GM23338 (cell line): ENCODE measurements around the gene HSBP1. TPM values are rescaled to one million over a fixed set of nuclear protein-coding genes. Genes with fewer than 3 reads are reported as not detected.

Experiments
- ATAC-seq: fragments of 200-7000 bp; cut with Tn5 transposase; 3 replicates; pipeline ENCODE4 v1.9.1; 2020
- DNase-seq: peaks from one replicate; pipeline ENCODE4 v3.0.0-alpha.2; 2015; ENCODE audit warnings: low spot score
- H2AFZ ChIP-seq: fragments of 200-600 bp; sonication (generic); 2 replicates; pipeline ENCODE4 v1.8.0; 2016; ENCODE audit warnings: antibody characterized with exemption, mild to moderate bottlenecking, moderate library complexity
- H3F3A ChIP-seq: fragments of 200-600 bp; sonication (generic); replicated peaks from 2 replicates; pipeline ENCODE4 v1.8.0; 2017; ENCODE audit warnings: antibody characterized with exemption, mixed run types, low read depth
- H3K27ac ChIP-seq: fragments of 200-600 bp; sonication (generic); 2 replicates; pipeline ENCODE4 v1.6.1; 2016; ENCODE audit warnings: low read depth
- H3K27me3 ChIP-seq: fragments of 200-600 bp; sonication (generic); 2 replicates; pipeline ENCODE4 v1.8.0; 2016; ENCODE audit warnings: mild to moderate bottlenecking, mixed run types, moderate library complexity; ENCODE audit not compliant: insufficient read depth
- H3K36me3 ChIP-seq: fragments of 200-600 bp; sonication (generic); 2 replicates; pipeline ENCODE4 v1.8.0; 2016; ENCODE audit warnings: mild to moderate bottlenecking; ENCODE audit not compliant: insufficient read depth
- H3K4me1 ChIP-seq: fragments of 200-600 bp; sonication (generic); 2 replicates; pipeline ENCODE4 v1.8.0; 2016; ENCODE audit warnings: mild to moderate bottlenecking, moderate library complexity; ENCODE audit not compliant: insufficient read depth
- H3K4me2 ChIP-seq: fragments of 200-600 bp; sonication (generic); 2 replicates; pipeline ENCODE4 v1.7.1; 2017; ENCODE audit warnings: mixed run types
- H3K4me3 ChIP-seq: fragments of 200-600 bp; sonication (generic); 2 replicates; pipeline ENCODE4 v1.6.1; 2016; ENCODE audit warnings: mixed run types
- H3K79me2 ChIP-seq: fragments of 200-600 bp; sonication (generic); replicated peaks from 2 replicates; pipeline ENCODE4 v1.8.0; 2017; ENCODE audit warnings: mild to moderate bottlenecking; ENCODE audit not compliant: insufficient read depth
- H3K9me2 ChIP-seq: fragments of 200-600 bp; sonication (generic); 2 replicates; pipeline ENCODE4 v1.8.0; 2017; ENCODE audit not compliant: insufficient read depth
- H4K20me1 ChIP-seq: fragments of 200-600 bp; sonication (generic); replicated peaks from 2 replicates; pipeline ENCODE4 v1.8.0; 2017; ENCODE audit warnings: mild to moderate bottlenecking; ENCODE audit not compliant: insufficient read depth
- H3K27ac Mint-ChIP-seq: 2 replicates; pipeline ENCODE4 v1.8.0; 2020; ENCODE audit warnings: inconsistent platforms, mild to moderate bottlenecking, moderate library complexity, mixed read lengths
- H3K27me3 Mint-ChIP-seq: 3 replicates; pipeline ENCODE4 v1.8.0; 2022; ENCODE audit warnings: low read depth, mild to moderate bottlenecking, moderate library complexity, mixed read lengths, inconsistent platforms; ENCODE audit not compliant: insufficient read depth, poor library complexity
- H3K36me3 Mint-ChIP-seq: 3 replicates; pipeline ENCODE4 v1.8.0; 2021; ENCODE audit warnings: low read depth, mild to moderate bottlenecking, inconsistent platforms, moderate library complexity, mixed read lengths
- H3K4me1 Mint-ChIP-seq: 3 replicates; pipeline ENCODE4 v1.8.0; 2020; ENCODE audit warnings: mild to moderate bottlenecking, inconsistent platforms, mixed read lengths
- H3K4me3 Mint-ChIP-seq: 3 replicates; pipeline ENCODE4 v1.8.0; 2021; ENCODE audit warnings: moderate library complexity, mild to moderate bottlenecking, inconsistent platforms, mixed read lengths
- H3K9me3 Mint-ChIP-seq: 3 replicates; pipeline ENCODE4 v1.8.0; 2020; ENCODE audit warnings: moderate library complexity, mild to moderate bottlenecking, inconsistent platforms, mixed read lengths
- CREB1 ChIP-seq: fragments of 250-450 bp; sonication (Bioruptor Pico); IDR thresholded peaks from 2 replicates; pipeline ENCODE4 v1.5.0; 2020; ENCODE audit warnings: low read depth, mild to moderate bottlenecking, moderate library complexity
- EZH2 ChIP-seq: fragments of 200-600 bp; sonication (generic); IDR thresholded peaks from one replicate; pipeline ENCODE4 v1.8.0; 2017; ENCODE audit warnings: antibody characterized with exemption, mild to moderate bottlenecking, low read depth; ENCODE audit not compliant: unreplicated experiment
- EZH2phosphoT487 ChIP-seq: fragments of 200-600 bp; sonication (generic); IDR thresholded peaks from one replicate; pipeline ENCODE4 v1.8.1; 2018; ENCODE audit warnings: antibody characterized with exemption; ENCODE audit not compliant: unreplicated experiment
- JUNB ChIP-seq: IDR thresholded peaks from one replicate; pipeline ENCODE4 v1.6.1; 2016; ENCODE audit warnings: antibody characterized with exemption; ENCODE audit not compliant: unreplicated experiment
- NANOG ChIP-seq: IDR thresholded peaks from 2 replicates; pipeline ENCODE4 v1.6.1; 2016; ENCODE audit warnings: antibody characterized with exemption, borderline replicate concordance
- POLR2AphosphoS5 ChIP-seq: IDR thresholded peaks from 2 replicates; pipeline ENCODE4 v1.6.1; 2016; ENCODE audit warnings: antibody characterized with exemption, low read depth
- ZNF114 ChIP-seq: fragments of 250-450 bp; sonication (Bioruptor Pico); IDR thresholded peaks from 2 replicates; pipeline ENCODE4 v1.5.0; 2020; ENCODE audit warnings: mild to moderate bottlenecking, moderate library complexity
- ZNF331 ChIP-seq: fragments of 250-450 bp; sonication (Bioruptor Pico); IDR thresholded peaks from 2 replicates; pipeline ENCODE4 v1.5.0; 2020; ENCODE audit warnings: low read depth, mild to moderate bottlenecking, moderate library complexity
- polyA plus RNA-seq: library from polyadenylated mRNA; unstranded; fragments of >200 nt; fragmentation: Nextera tagmentation; extraction: Ambion mirVana; gene quantifications from 2 replicates; pipeline ENCODE4 v1.2.1, GENCODE V29; 2016
- total RNA-seq: library from RNA; depleted of rRNA; stranded (reverse); fragments of >200 nt; shearing (Covaris generic); gene quantifications from 2 replicates; pipeline ENCODE4 v1.2.3, GENCODE V29; 2014
- TF ChIP-seq, protein P1 (sequence below), 2 experiments: fragments of 200-600 bp in 1 of 2; sonication (generic) in 1 of 2; conservative IDR thresholded peaks; 2 replicates each; pipeline versions ENCODE4 v1.5.1 to v1.6.1; 2016 to 2017; ENCODE audit warnings: antibody characterized with exemption in 2 of 2, low read depth in 2 of 2, mild to moderate bottlenecking in 2 of 2, moderate library complexity in 1 of 2
- TF ChIP-seq, protein P2 (sequence below): IDR thresholded peaks from one replicate; pipeline ENCODE4 v1.6.1; 2018; ENCODE audit warnings: antibody characterized with exemption; ENCODE audit not compliant: unreplicated experiment
- TF ChIP-seq, protein P3 (sequence below): IDR thresholded peaks from 2 replicates; pipeline ENCODE4 v1.6.1; 2016; ENCODE audit warnings: antibody characterized with exemption

HSBP1 gene
- total and polyA plus RNA-seq, 2 experiments from 2014 or later: 71.0 to 817 TPM

DNA sequence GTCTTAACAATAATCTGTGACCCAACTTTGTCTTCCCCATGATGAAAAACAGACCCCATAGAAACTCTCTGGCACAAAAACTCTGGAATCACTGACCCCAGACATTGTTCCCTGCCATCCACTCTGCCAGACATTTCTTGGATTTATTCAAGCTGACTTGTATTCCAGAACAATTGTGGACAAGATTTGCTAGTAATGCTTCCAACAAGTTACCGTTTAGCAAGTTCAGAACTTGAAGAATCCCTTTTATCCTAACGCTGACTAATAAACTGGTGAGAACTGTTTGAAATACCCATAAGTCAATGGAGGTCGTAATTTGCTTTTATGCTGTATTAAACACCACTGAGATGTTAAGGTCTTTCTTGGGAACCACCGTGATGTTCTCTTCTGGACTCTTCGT, 10.5 kb downstream of the HSBP1 start (continued):
- TF ChIP-seq, protein P1, sequence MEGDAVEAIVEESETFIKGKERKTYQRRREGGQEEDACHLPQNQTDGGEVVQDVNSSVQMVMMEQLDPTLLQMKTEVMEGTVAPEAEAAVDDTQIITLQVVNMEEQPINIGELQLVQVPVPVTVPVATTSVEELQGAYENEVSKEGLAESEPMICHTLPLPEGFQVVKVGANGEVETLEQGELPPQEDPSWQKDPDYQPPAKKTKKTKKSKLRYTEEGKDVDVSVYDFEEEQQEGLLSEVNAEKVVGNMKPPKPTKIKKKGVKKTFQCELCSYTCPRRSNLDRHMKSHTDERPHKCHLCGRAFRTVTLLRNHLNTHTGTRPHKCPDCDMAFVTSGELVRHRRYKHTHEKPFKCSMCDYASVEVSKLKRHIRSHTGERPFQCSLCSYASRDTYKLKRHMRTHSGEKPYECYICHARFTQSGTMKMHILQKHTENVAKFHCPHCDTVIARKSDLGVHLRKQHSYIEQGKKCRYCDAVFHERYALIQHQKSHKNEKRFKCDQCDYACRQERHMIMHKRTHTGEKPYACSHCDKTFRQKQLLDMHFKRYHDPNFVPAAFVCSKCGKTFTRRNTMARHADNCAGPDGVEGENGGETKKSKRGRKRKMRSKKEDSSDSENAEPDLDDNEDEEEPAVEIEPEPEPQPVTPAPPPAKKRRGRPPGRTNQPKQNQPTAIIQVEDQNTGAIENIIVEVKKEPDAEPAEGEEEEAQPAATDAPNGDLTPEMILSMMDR (conservative IDR thresholded peaks at IDR 0.05; ENCODE audit: low read depth in 2 of 2): no peak

DNA sequence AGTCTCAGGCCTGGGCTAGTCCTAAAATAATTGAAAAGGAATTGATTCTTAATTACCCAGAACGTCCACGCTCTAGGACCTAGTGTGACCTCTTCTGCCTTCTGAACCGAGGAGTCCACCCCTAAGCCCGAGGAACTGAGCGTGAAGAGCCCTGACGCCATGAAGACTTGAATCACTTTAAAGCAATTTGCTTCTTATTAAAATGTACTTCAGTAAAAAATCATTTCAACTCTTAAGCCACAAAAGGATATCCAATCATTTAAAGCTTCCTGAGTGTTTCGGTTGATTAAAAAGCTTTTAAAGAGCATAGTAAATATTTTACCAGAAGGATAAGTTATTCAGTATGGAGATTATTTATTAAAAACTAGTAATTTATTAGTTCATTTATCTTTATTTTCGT, 11.6 kb downstream of the HSBP1 start:
- no peak overlapping the region for H3K4me3 ChIP-seq
- peaks cover 9% of the 10 kb centered on the region; the same call in 2 of the 3 replicates for H3K4me1 Mint-ChIP-seq
- no peak overlapping the region for H3K27ac Mint-ChIP-seq
- peaks cover 7% of the 10 kb centered on the region for H3K4me1 ChIP-seq
- H3K9me3 Mint-ChIP-seq: no peaks in the 10 kb centered on the region; the same call in 2 of the 3 replicates
- no peak overlapping the region for H3K4me2 ChIP-seq
- no peaks in the 10 kb centered on the region for H3K36me3 ChIP-seq
- no peaks in the 10 kb centered on the region for H3K36me3 Mint-ChIP-seq
- H3K9me2 ChIP-seq: no peaks in the 10 kb centered on the region
- no peak overlapping the region for H3K27ac ChIP-seq
- H4K20me1 ChIP-seq: no peaks in the 10 kb centered on the region
- H3K27me3 ChIP-seq: no peaks in the 10 kb centered on the region
- DNase-seq (no peak), ATAC-seq (no peak)
- peaks cover 6% of the 10 kb centered on the region for H3K27me3 Mint-ChIP-seq
- no peak overlapping the region for H3K4me3 Mint-ChIP-seq
- no peaks in the 10 kb centered on the region for H3F3A ChIP-seq
- no peaks in the 10 kb centered on the region for H3K79me2 ChIP-seq
- H2AFZ ChIP-seq: no peak overlapping the region
- TF ChIP-seq POLR2AphosphoS5 (no peak), EZH2 (no peak), EZH2phosphoT487 (no peak), NANOG (no peak), CREB1 (no peak), ZNF331 (CRISPR knock-in tag) (no peak), ZNF114 (CRISPR knock-in tag) (no peak), JUNB (no peak)
- TF ChIP-seq, protein P2, sequence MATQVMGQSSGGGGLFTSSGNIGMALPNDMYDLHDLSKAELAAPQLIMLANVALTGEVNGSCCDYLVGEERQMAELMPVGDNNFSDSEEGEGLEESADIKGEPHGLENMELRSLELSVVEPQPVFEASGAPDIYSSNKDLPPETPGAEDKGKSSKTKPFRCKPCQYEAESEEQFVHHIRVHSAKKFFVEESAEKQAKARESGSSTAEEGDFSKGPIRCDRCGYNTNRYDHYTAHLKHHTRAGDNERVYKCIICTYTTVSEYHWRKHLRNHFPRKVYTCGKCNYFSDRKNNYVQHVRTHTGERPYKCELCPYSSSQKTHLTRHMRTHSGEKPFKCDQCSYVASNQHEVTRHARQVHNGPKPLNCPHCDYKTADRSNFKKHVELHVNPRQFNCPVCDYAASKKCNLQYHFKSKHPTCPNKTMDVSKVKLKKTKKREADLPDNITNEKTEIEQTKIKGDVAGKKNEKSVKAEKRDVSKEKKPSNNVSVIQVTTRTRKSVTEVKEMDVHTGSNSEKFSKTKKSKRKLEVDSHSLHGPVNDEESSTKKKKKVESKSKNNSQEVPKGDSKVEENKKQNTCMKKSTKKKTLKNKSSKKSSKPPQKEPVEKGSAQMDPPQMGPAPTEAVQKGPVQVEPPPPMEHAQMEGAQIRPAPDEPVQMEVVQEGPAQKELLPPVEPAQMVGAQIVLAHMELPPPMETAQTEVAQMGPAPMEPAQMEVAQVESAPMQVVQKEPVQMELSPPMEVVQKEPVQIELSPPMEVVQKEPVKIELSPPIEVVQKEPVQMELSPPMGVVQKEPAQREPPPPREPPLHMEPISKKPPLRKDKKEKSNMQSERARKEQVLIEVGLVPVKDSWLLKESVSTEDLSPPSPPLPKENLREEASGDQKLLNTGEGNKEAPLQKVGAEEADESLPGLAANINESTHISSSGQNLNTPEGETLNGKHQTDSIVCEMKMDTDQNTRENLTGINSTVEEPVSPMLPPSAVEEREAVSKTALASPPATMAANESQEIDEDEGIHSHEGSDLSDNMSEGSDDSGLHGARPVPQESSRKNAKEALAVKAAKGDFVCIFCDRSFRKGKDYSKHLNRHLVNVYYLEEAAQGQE: no peak
- TF ChIP-seq, protein P1 (conservative IDR thresholded peaks at IDR 0.05; ENCODE audit: low read depth in 2 of 2): no peak
- TF ChIP-seq, protein P3, sequence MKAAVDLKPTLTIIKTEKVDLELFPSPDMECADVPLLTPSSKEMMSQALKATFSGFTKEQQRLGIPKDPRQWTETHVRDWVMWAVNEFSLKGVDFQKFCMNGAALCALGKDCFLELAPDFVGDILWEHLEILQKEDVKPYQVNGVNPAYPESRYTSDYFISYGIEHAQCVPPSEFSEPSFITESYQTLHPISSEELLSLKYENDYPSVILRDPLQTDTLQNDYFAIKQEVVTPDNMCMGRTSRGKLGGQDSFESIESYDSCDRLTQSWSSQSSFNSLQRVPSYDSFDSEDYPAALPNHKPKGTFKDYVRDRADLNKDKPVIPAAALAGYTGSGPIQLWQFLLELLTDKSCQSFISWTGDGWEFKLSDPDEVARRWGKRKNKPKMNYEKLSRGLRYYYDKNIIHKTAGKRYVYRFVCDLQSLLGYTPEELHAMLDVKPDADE: no peak
